ENCODE data around the gene SCRN1.
"Not testable (repeated sequence)": the region's sequence is repeated elsewhere in the genome, so short reads cannot be mapped to it uniquely, and the experiment has no call there.

The SCRN1 gene

GRCh38 chr7:29922921-29923700 is 66.5 kb downstream of the SCRN1 start:
- DNase-seq: no peak

DNA sequence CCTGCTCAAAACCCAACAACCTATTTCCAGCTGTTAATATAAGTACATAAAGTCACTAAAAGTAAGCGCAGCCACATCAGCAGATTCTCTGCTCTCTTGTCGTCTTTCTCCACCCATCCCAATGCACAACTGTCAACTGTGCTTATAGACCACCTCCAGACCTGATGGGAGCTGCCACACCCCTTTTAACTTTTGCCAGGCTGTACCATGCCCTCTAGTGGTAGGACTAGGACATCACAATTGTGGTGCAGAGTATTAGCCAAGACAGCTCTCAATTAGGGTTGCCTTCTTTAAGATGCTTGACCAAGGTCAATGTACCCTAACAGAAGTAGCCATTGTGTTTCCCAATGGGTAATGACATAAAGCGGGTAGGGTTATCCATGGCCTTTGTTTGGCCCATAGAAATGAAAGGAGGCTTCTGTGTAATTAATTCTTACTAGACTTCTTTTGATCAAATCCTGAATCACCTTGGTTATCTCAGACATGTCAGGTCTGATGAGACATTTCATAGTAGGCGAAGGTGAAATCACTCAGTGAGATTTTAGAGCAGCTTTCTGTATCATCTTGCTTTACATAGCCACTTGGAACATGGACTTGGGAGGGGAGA is 68.1 kb downstream of the SCRN1 start:
- peak; percentile 57 for DNase-seq

DNA sequence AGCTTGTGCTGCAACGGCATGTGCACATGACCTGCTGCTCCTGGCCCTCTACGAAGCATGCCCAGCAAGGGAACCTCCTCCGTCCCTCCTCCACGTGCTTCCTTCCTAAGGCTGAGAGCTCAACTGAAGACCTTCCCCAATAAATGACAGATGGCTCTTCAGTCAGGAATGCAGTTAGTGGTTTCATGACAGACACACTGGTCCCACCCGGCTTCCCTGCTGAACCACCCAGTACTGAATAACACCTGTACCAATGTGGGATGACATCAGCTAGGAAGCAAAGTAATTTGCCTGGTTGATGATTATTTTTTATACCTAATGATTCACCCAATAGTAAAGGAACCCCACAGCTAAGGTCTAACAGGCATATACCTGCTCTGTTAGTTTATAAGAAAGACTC is 69.1 kb downstream of the SCRN1 start:
- DNase-seq: no peak

DNA sequence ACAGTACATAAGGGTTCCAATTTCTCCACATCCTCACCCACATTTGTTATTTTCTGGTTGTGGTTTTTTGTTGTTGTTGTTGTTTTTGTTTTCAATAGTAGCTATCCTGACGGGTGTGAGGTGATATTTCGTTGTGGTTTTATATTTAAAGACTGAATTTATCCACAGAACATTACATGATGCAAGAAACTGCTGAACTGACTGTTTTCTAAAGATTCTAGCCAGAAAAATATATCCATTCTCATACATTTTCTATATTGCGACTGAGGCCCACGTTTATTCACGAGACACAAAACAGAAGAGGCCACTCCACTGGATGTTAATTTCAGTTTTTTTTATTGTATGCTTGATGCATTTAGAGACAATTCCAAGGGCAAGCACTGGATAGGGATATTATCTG is 69.8 kb downstream of the SCRN1 start:
- no peak for DNase-seq

GRCh38 chr7:29918850-29919249 is 70.8 kb downstream of the SCRN1 start:
- no peak for DNase-seq

GRCh38 chr7:29917641-29918040 is 72.0 kb downstream of the SCRN1 start:
- no peak for DNase-seq

GRCh38 chr7:29915481-29916215 is 74.0 kb downstream of the SCRN1 start:
- no peak for DNase-seq

- DNase-seq: no peak
These were observed 75.4 kb downstream of the SCRN1 start for GRCh38 chr7:29914180-29914579.

GRCh38 chr7:29906200-29907022 is 83.2 kb downstream of the SCRN1 start:
- DNase-seq: no peak

GRCh38 chr7:29900745-29901144 is 88.9 kb downstream of the SCRN1 start:
- DNase-seq: no peak

- no peak for DNase-seq
These were observed 91.3 kb downstream of the SCRN1 start for GRCh38 chr7:29898301-29898700.

DNA sequence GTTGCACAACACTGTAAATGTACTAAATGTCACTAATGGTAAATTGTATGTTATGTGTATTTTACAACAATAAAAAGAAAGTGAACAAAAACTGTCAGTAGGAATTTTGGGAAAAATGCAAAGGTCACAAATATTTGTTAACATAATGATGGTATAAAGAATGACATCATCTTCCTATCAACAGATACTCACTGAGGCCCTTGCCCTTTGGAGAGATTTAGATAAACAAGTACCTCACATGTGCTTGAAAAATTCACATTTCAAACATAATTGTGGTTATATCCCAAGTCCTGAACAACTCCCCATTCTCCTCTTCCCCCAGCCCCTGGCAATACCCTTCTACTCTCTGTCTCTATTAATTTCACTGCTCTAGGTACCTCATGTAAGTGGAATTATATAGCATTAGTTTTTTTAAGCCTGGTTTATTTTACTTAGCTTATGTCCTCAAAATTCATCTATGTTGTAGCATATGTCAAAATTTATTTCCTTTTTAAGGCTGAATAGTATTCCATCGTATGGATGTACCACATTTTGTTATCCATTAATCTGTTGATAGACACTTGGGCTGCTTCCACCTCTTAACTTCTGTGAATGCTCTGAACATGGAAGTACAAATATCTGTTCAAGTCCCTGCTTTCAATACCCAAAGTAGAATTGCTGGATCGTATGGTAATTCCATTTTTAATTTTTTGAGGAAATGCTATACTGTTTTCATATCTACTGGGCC is 92.8 kb downstream of the SCRN1 start:
- DNase-seq: no peak

DNA sequence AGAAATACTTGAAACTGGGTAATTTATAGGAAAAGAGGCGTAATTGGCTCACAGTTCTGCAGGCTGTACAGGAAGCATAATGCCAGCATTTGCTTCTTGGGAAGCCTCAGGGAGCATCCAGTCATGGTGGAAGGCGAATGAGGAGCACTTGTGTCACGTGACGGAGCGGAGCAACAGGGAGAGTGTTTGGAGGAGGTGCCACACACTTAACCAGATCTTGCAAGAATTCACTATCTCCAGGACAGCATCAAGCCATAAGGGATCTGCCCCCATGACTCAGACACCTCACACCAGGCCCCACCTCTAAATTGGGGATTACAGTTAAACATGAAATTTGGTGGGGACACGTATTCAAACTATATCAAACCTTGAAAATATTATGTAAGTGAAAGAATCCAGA is 94.0 kb downstream of the SCRN1 start:
- DNase-seq: no peak

GRCh38 chr7:29894256-29894655 is 95.3 kb downstream of the SCRN1 start:
- no peak for DNase-seq

GRCh38 chr7:29893351-29893965 is 96.1 kb downstream of the SCRN1 start:
- no peak for DNase-seq

GRCh38 chr7:29892231-29892630 is 97.4 kb downstream of the SCRN1 start:
- DNase-seq: no peak

DNA sequence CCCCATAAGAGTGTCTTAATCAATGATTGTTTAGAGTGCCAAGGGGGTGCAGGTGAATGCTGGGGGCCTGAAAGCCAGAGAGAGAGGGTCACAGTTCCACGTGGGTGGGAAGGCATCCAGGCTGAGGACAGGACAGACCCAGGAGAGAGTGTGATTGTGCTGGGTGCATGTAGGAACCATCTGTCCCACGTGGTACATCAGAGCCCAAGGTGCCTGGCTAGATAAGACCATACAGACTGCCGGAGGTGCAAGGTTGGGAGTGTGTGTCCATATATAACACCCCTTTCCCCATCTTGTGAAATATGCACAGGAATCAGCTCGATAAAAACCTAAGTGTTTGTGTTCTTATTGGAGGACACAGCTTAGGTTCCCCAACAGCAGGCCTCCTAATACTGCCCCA is 97.8 kb downstream of the SCRN1 start:
- no peak for DNase-seq

DNA sequence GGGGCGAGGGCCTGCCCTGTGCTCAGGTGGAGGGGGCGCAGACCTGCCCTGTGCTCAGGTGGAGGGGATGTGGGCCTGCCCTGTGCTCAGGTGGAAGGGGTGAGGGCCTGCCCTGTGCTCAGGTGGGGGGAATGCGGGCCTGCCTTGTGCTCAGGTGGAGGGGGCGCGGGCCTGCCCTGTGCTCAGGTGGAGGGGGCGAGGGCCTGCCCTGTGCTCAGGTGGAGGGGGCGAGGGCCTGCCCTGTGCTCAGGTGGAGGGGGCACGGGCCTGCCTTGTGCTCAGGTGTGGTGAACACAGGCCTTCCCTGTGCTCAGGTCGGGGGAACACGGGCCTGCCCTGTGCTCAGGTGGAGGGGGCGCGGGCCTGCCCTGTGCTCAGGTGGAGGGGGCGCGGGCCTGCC is 98.8 kb downstream of the SCRN1 start:
- not testable (repeated sequence) for DNase-seq

GRCh38 chr7:29890251-29890650 is 99.3 kb downstream of the SCRN1 start:
- DNase-seq: no peak

GRCh38 chr7:29889288-29889687 is 100.3 kb downstream of the SCRN1 start:
- no peak for DNase-seq

GRCh38 chr7:29888006-29888405 is 101.6 kb downstream of the SCRN1 start:
- DNase-seq: no peak

DNA sequence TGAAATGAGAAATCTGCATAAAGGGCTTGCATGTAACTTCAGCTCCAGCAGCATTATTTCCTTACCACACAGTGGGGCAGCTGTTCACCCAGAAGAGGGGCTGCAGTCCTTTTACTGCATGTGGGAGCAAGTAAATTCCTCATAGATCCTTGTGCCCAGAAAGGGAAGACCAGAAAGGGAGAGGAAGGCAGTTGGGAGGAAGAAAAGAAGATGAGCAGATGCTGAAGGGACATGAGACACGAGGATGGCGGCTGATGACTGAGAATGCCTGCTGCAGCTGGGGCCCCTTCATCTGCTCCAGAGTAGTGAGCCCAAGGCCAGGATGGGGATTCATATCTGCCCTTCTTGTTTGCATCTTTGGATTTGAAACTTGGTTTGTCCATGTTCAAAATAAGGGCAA is 102.8 kb downstream of the SCRN1 start:
- no peak for DNase-seq
